Hepatocyte (in vitro differentiated cells): ENCODE results near the gene MAPK6.

ENCODE experiments used
- EZH2 ChIP-seq: fragments of 200-600 bp; sonication (generic); IDR thresholded peaks from 2 replicates; pipeline ENCODE4 v1.6.1; 2016; ENCODE audit warnings: antibody characterized with exemption, mild to moderate bottlenecking, borderline replicate concordance
- EZH2phosphoT487 ChIP-seq: fragments of 200-600 bp; sonication (generic); IDR thresholded peaks from one replicate; pipeline ENCODE4 v1.6.1; 2018; ENCODE audit warnings: antibody characterized with exemption, mild to moderate bottlenecking, low read depth, moderate library complexity; ENCODE audit not compliant: unreplicated experiment, severe bottlenecking
- TF ChIP-seq, protein P1 (sequence below): fragments of 200-600 bp; sonication (generic); IDR thresholded peaks from 2 replicates; pipeline ENCODE4 v1.5.1; 2016; ENCODE audit warnings: antibody characterized with exemption, mild to moderate bottlenecking; ENCODE audit not compliant: poor library complexity

DNA sequence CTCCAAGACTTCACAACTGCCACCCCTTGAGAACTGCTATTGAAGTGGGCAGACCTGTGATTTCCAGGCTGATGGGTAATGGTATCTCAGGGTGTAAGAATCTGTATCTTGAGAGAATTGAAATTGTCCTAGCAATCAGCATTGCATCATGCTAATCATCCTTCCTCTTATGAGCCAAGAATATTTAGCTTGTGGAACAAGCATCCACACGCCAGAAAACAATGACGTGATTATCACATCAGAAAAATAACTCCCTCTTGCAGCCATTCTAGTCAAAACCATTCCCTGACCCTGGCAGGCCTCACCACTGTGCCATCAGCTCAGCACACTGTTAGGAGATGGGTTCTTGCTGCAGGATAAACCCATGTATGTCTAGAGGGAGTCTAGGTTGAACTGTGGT lies 86.8 kb downstream of the MAPK6 start:
- TF ChIP-seq, protein P1, sequence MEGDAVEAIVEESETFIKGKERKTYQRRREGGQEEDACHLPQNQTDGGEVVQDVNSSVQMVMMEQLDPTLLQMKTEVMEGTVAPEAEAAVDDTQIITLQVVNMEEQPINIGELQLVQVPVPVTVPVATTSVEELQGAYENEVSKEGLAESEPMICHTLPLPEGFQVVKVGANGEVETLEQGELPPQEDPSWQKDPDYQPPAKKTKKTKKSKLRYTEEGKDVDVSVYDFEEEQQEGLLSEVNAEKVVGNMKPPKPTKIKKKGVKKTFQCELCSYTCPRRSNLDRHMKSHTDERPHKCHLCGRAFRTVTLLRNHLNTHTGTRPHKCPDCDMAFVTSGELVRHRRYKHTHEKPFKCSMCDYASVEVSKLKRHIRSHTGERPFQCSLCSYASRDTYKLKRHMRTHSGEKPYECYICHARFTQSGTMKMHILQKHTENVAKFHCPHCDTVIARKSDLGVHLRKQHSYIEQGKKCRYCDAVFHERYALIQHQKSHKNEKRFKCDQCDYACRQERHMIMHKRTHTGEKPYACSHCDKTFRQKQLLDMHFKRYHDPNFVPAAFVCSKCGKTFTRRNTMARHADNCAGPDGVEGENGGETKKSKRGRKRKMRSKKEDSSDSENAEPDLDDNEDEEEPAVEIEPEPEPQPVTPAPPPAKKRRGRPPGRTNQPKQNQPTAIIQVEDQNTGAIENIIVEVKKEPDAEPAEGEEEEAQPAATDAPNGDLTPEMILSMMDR = no peak
- TF ChIP-seq EZH2 (no peak), EZH2phosphoT487 (no peak)
